ENCODE results near the gene FAM200C. TPM values are rescaled to one million over a fixed set of nuclear protein-coding genes. Genes with fewer than 3 reads are reported as not detected.

Gene FAM200C
- polyA plus RNA-seq, 1 donor (not counting 4 experiments of a cell fraction or from before 2014, with no cell fraction given) = 1.7 TPM

GRCh38 chr5:160354666-160355065 is 45.2 kb downstream of the FAM200C start:
- dilution Hi-C loops (cut with MboI; ENCODE audit: extremely low pct_ligation_motif_present, low sequenced_read_pairs) = no loop called here
- no peak for DNase-seq (ENCODE audit: low read depth, low spot score)
- no peaks in the 10 kb centered on the region for H3K27me3 ChIP-seq (ENCODE audit: control insufficient read depth, extremely low read depth, insufficient read depth, low read length)
- FAIRE-seq = no peak
- H3K27ac ChIP-seq (ENCODE audit: control insufficient read depth, insufficient read depth, low read length) = no peak overlapping the region
- no peak overlapping the region for H3K4me2 ChIP-seq (ENCODE audit: control insufficient read depth, extremely low read depth, insufficient read depth, low read depth, low read length)
- TF ChIP-seq EZH2 (IDR thresholded peaks at IDR 0.05; ENCODE audit: low read length) (no peak), CTCF (optimal IDR thresholded peaks at IDR 0.05 in 1 of 3, IDR thresholded peaks at IDR 0.05 in 1 of 3, conservative IDR thresholded peaks at IDR 0.05 in 1 of 3; ENCODE audit: extremely low read depth in 1 of 3, insufficient read depth in 2 of 3, low read length in 3 of 3) (no peak)
- no peak overlapping the region for H3K4me3 ChIP-seq (ENCODE audit: control insufficient read depth in 2 of 3, extremely low read depth in 1 of 3, insufficient read depth in 2 of 3, low read depth in 1 of 3, low read length in 3 of 3)
- H3K4me1 ChIP-seq (ENCODE audit: control insufficient read depth, extremely low read depth, insufficient read depth, low read length) = peaks cover 2% of the 10 kb centered on the region
- H3K36me3 ChIP-seq (ENCODE audit: control insufficient read depth in 2 of 2, extremely low read depth in 1 of 2, insufficient read depth in 2 of 2, low read length in 2 of 2) = no peaks in the 10 kb centered on the region
- no peaks in the 10 kb centered on the region for H3K9me3 ChIP-seq (ENCODE audit: control insufficient read depth, low read depth, low read length)
- H3K9ac ChIP-seq (ENCODE audit: control insufficient read depth, extremely low read depth, insufficient read depth, low read length) = no peak overlapping the region
- H3K9me1 ChIP-seq (ENCODE audit: control insufficient read depth, extremely low read depth, insufficient read depth, low read length) = no peaks in the 10 kb centered on the region
- H2AFZ ChIP-seq (ENCODE audit: control insufficient read depth, low read length) = no peak overlapping the region
- no peaks in the 10 kb centered on the region for H4K20me1 ChIP-seq (ENCODE audit: control insufficient read depth, extremely low read depth, insufficient read depth, low read length)
- no peaks in the 10 kb centered on the region for H3K79me2 ChIP-seq (ENCODE audit: control insufficient read depth, insufficient read depth, low read length)

- no peaks in the 10 kb centered on the region for H3K36me3 ChIP-seq (ENCODE audit: control insufficient read depth in 2 of 2, extremely low read depth in 1 of 2, insufficient read depth in 2 of 2, low read length in 2 of 2)
- no peak overlapping the region for H3K4me3 ChIP-seq (ENCODE audit: control insufficient read depth in 2 of 3, extremely low read depth in 1 of 3, insufficient read depth in 2 of 3, low read depth in 1 of 3, low read length in 3 of 3)
- TF ChIP-seq CTCF (optimal IDR thresholded peaks at IDR 0.05 in 1 of 3, IDR thresholded peaks at IDR 0.05 in 1 of 3, conservative IDR thresholded peaks at IDR 0.05 in 1 of 3; ENCODE audit: extremely low read depth in 1 of 3, insufficient read depth in 2 of 3, low read length in 3 of 3) (no peak), EZH2 (IDR thresholded peaks at IDR 0.05; ENCODE audit: low read length) (no peak)
- no peaks in the 10 kb centered on the region for H3K9me1 ChIP-seq (ENCODE audit: control insufficient read depth, extremely low read depth, insufficient read depth, low read length)
- H3K9ac ChIP-seq (ENCODE audit: control insufficient read depth, extremely low read depth, insufficient read depth, low read length) = no peak overlapping the region
- no peaks in the 10 kb centered on the region for H3K27me3 ChIP-seq (ENCODE audit: control insufficient read depth, extremely low read depth, insufficient read depth, low read length)
- dilution Hi-C loops (cut with MboI; ENCODE audit: extremely low pct_ligation_motif_present, low sequenced_read_pairs) = no loop called here
- H3K9me3 ChIP-seq (ENCODE audit: control insufficient read depth, low read depth, low read length) = no peaks in the 10 kb centered on the region
- FAIRE-seq (no peak), DNase-seq (ENCODE audit: low read depth, low spot score) (no peak)
- H4K20me1 ChIP-seq (ENCODE audit: control insufficient read depth, extremely low read depth, insufficient read depth, low read length) = no peaks in the 10 kb centered on the region
- H3K4me2 ChIP-seq (ENCODE audit: control insufficient read depth, extremely low read depth, insufficient read depth, low read depth, low read length) = no peak overlapping the region
- no peak overlapping the region for H2AFZ ChIP-seq (ENCODE audit: control insufficient read depth, low read length)
- no peaks in the 10 kb centered on the region for H3K79me2 ChIP-seq (ENCODE audit: control insufficient read depth, insufficient read depth, low read length)
- no peaks in the 10 kb centered on the region for H3K4me1 ChIP-seq (ENCODE audit: control insufficient read depth, extremely low read depth, insufficient read depth, low read length)
- H3K27ac ChIP-seq (ENCODE audit: control insufficient read depth, insufficient read depth, low read length) = no peak overlapping the region
These were observed 46.5 kb downstream of the FAM200C start for GRCh38 chr5:160353379-160353778.

Measured in keratinocyte (primary cell).